Activated naive CD4-positive, alpha-beta T cell treated with anti-CD3 and anti-CD28 coated beads, Interleukin-2, amount 50 U/mL, for 24 hours (primary cell): Measurements from ENCODE around the gene ARHGEF4.

ENCODE experiments used
- H3K27ac Mint-ChIP-seq: one replicate; pipeline ENCODE4 v1.8.0; 2021; ENCODE audit warnings: mild to moderate bottlenecking, mixed read lengths
- H3K27me3 Mint-ChIP-seq: one replicate; pipeline ENCODE4 v1.8.0; 2021; ENCODE audit warnings: mixed read lengths
- H3K36me3 Mint-ChIP-seq: one replicate; pipeline ENCODE4 v1.8.0; 2021; ENCODE audit warnings: mixed read lengths
- H3K4me1 Mint-ChIP-seq: one replicate; pipeline ENCODE4 v1.8.0; 2021; ENCODE audit warnings: mixed read lengths
- H3K4me3 Mint-ChIP-seq: one replicate; pipeline ENCODE4 v1.8.0; 2021; ENCODE audit warnings: mild to moderate bottlenecking, mixed read lengths
- H3K9me3 Mint-ChIP-seq: one replicate; pipeline ENCODE4 v1.8.0; 2021; ENCODE audit warnings: mixed read lengths

ARHGEF4 gene

GRCh38 chr2:130840506-130840905, 3.8 kb downstream of the ARHGEF4 start:
- Mint-ChIP-seq H3K4me3 (no peak overlapping the region), H3K27ac (no peak overlapping the region), H3K36me3 (no peaks in the 10 kb centered on the region), H3K9me3 (no peaks in the 10 kb centered on the region), H3K27me3 (peaks cover 12% of the 10 kb centered on the region), H3K4me1 (no peaks in the 10 kb centered on the region)

GRCh38 chr2:130841741-130842365, 5.1 kb downstream of the ARHGEF4 start:
- H3K27ac Mint-ChIP-seq, result no peak overlapping the region
- peaks cover 12% of the 10 kb centered on the region for H3K27me3 Mint-ChIP-seq
- no peaks in the 10 kb centered on the region for H3K4me1 Mint-ChIP-seq
- H3K36me3 Mint-ChIP-seq, result no peaks in the 10 kb centered on the region
- no peak overlapping the region for H3K4me3 Mint-ChIP-seq
- H3K9me3 Mint-ChIP-seq, result no peaks in the 10 kb centered on the region

GRCh38 chr2:130842770-130843169, 6.1 kb downstream of the ARHGEF4 start:
- Mint-ChIP-seq H3K27ac (no peak overlapping the region), H3K9me3 (no peaks in the 10 kb centered on the region), H3K27me3 (peaks cover 12% of the 10 kb centered on the region), H3K4me1 (no peaks in the 10 kb centered on the region), H3K36me3 (no peaks in the 10 kb centered on the region), H3K4me3 (no peak overlapping the region)

- Mint-ChIP-seq H3K27me3 (peaks cover 7% of the 10 kb centered on the region), H3K4me1 (no peaks in the 10 kb centered on the region), H3K9me3 (no peaks in the 10 kb centered on the region), H3K36me3 (no peaks in the 10 kb centered on the region), H3K27ac (no peak overlapping the region), H3K4me3 (no peak overlapping the region)
Observed at GRCh38 chr2:130843321-130843985, 6.7 kb downstream of the ARHGEF4 start.

GRCh38 chr2:130844161-130844560, 7.4 kb downstream of the ARHGEF4 start:
- H3K27me3 Mint-ChIP-seq, result peaks cover 6% of the 10 kb centered on the region
- H3K27ac Mint-ChIP-seq, result no peak overlapping the region
- no peaks in the 10 kb centered on the region for H3K9me3 Mint-ChIP-seq
- H3K4me1 Mint-ChIP-seq, result no peaks in the 10 kb centered on the region
- no peaks in the 10 kb centered on the region for H3K36me3 Mint-ChIP-seq
- H3K4me3 Mint-ChIP-seq, result no peak overlapping the region

GRCh38 chr2:130845505-130846085, 8.9 kb downstream of the ARHGEF4 start:
- Mint-ChIP-seq H3K36me3 (no peaks in the 10 kb centered on the region), H3K4me1 (no peaks in the 10 kb centered on the region), H3K27me3 (peaks cover 6% of the 10 kb centered on the region), H3K4me3 (no peak overlapping the region), H3K9me3 (no peaks in the 10 kb centered on the region), H3K27ac (no peak overlapping the region)

- no peak overlapping the region for H3K27ac Mint-ChIP-seq
- no peaks in the 10 kb centered on the region for H3K36me3 Mint-ChIP-seq
- peaks cover 6% of the 10 kb centered on the region for H3K27me3 Mint-ChIP-seq
- no peak overlapping the region for H3K4me3 Mint-ChIP-seq
- H3K4me1 Mint-ChIP-seq, result no peaks in the 10 kb centered on the region
- H3K9me3 Mint-ChIP-seq, result no peaks in the 10 kb centered on the region
Observed at GRCh38 chr2:130846233-130846632, 9.5 kb downstream of the ARHGEF4 start.

- Mint-ChIP-seq H3K36me3 (no peaks in the 10 kb centered on the region), H3K27me3 (peaks cover 4% of the 10 kb centered on the region), H3K4me3 (no peak overlapping the region), H3K27ac (no peak overlapping the region), H3K4me1 (no peaks in the 10 kb centered on the region), H3K9me3 (no peaks in the 10 kb centered on the region)
Observed at GRCh38 chr2:130846686-130847375, 10.1 kb downstream of the ARHGEF4 start.

- Mint-ChIP-seq H3K9me3 (no peaks in the 10 kb centered on the region), H3K4me1 (no peaks in the 10 kb centered on the region), H3K27ac (no peak overlapping the region), H3K27me3 (peaks cover 3% of the 10 kb centered on the region), H3K4me3 (no peak overlapping the region), H3K36me3 (no peaks in the 10 kb centered on the region)
Observed at GRCh38 chr2:130847776-130848525, 11.2 kb downstream of the ARHGEF4 start.

GRCh38 chr2:130848526-130849210, 12.0 kb downstream of the ARHGEF4 start:
- Mint-ChIP-seq H3K9me3 (no peaks in the 10 kb centered on the region), H3K27me3 (no peaks in the 10 kb centered on the region), H3K27ac (no peak overlapping the region)

GRCh38 chr2:130849896-130850787, 13.4 kb downstream of the ARHGEF4 start:
- Mint-ChIP-seq H3K36me3 (no peaks in the 10 kb centered on the region), H3K4me1 (no peaks in the 10 kb centered on the region), H3K4me3 (no peak overlapping the region), H3K9me3 (no peaks in the 10 kb centered on the region), H3K27me3 (no peaks in the 10 kb centered on the region), H3K27ac (no peak overlapping the region)

More at GRCh38 chr2:130848526-130849210, 12.0 kb downstream of the ARHGEF4 start:
- Mint-ChIP-seq H3K4me1 (no peaks in the 10 kb centered on the region), H3K36me3 (no peaks in the 10 kb centered on the region), H3K4me3 (no peak overlapping the region)

- no peak overlapping the region for H3K4me3 Mint-ChIP-seq
- no peaks in the 10 kb centered on the region for H3K36me3 Mint-ChIP-seq
- peaks cover 6% of the 10 kb centered on the region for H3K9me3 Mint-ChIP-seq
- H3K4me1 Mint-ChIP-seq, result no peaks in the 10 kb centered on the region
- H3K27me3 Mint-ChIP-seq, result no peaks in the 10 kb centered on the region
- H3K27ac Mint-ChIP-seq, result no peak overlapping the region
Observed at GRCh38 chr2:130850788-130851623, 14.3 kb downstream of the ARHGEF4 start.

GRCh38 chr2:130851624-130852382, 15.1 kb downstream of the ARHGEF4 start:
- Mint-ChIP-seq H3K27ac (no peak overlapping the region), H3K9me3 (peaks cover 8% of the 10 kb centered on the region), H3K4me3 (no peak overlapping the region), H3K4me1 (no peaks in the 10 kb centered on the region), H3K27me3 (no peaks in the 10 kb centered on the region), H3K36me3 (peaks cover 2% of the 10 kb centered on the region)
